Peyer's patch (tissue), 4 donors: ENCODE data around the gene DNASE1L3. TPM values are rescaled to one million over a fixed set of nuclear protein-coding genes. Genes with fewer than 3 reads are reported as not detected.

Experiments
- DNase-seq, 3 donors: peaks; one replicate each; pipeline ENCODE4 v3.0.0-alpha.2; 2017 to 2019
- H3K27ac ChIP-seq, 4 donors: fragments of 200-600 bp; sonication (generic); one replicate each; pipeline ENCODE4 v1.5.1; 2016 to 2019
- H3K27me3 ChIP-seq, 2 donors: fragments of 200-600 bp; sonication (generic); one replicate each; pipeline ENCODE4 v1.5.1; 2019
- H3K36me3 ChIP-seq, 3 donors: fragments of 200-600 bp; sonication (generic); one replicate each; pipeline ENCODE4 v1.5.1; 2016 to 2019
- H3K4me1 ChIP-seq, 4 donors: fragments of 200-600 bp; sonication (generic); one replicate each; pipeline ENCODE4 v1.5.1; 2016 to 2019
- H3K4me3 ChIP-seq, 4 donors: fragments of 200-600 bp; sonication (generic); 1 replicate in 3 of 4; 2 replicates in 1 of 4; pipeline ENCODE4 v1.5.1; 2016 to 2019; ENCODE audit warnings: mild to moderate bottlenecking in 1 of 4
- H3K9me3 ChIP-seq, 4 donors: fragments of 200-600 bp; sonication (generic); one replicate each; pipeline ENCODE4 v1.5.1; 2016 to 2019; ENCODE audit warnings: mild to moderate bottlenecking in 1 of 4
- CTCF ChIP-seq, 6 experiments: fragments of 450-650 bp in 4 of 6; fragments of 200-600 bp in 2 of 6; sonication (generic) in 1 of 6; IDR thresholded peaks; one replicate each; pipeline ENCODE4 v1.5.1; 2017 to 2019; ENCODE audit warnings: antibody characterized with exemption in 6 of 6, mild to moderate bottlenecking in 3 of 6, moderate library complexity in 1 of 6
- POLR2A ChIP-seq, 2 donors: fragments of 450-650 bp; IDR thresholded peaks; one replicate each; pipeline ENCODE4 v1.5.1; 2017; ENCODE audit warnings: antibody characterized with exemption in 2 of 2, mild to moderate bottlenecking in 2 of 2, moderate library complexity in 2 of 2
- total RNA-seq, 4 donors: library from RNA; depleted of rRNA; stranded (reverse); fragments of >200 nt; gene quantifications; one replicate each; pipeline ENCODE4 v1.1.0, GENCODE V29; 2016

DNASE1L3 gene
- total RNA-seq, 4 donors from 2014 or later, result 1.9 to 47.0 (median 3.9) TPM

GRCh38 chr3:58157700-58158099, 53.1 kb downstream of the DNASE1L3 start:
- H3K27ac ChIP-seq, result no peak overlapping the region
- peaks cover 0 to 97% (median 0%) of the 10 kb centered on the region in 3 donors for H3K36me3 ChIP-seq

GRCh38 chr3:58155838-58156237, 54.9 kb downstream of the DNASE1L3 start:
- no peaks in the 10 kb centered on the region for H3K4me1 ChIP-seq
- no peak for DNase-seq
- no peak overlapping the region for H3K4me3 ChIP-seq
- no peak overlapping the region for H3K27ac ChIP-seq
- H3K27me3 ChIP-seq, result no peaks in the 10 kb centered on the region
- H3K36me3 ChIP-seq, result peaks cover 0 to 96% (median 0%) of the 10 kb centered on the region in 3 donors
- H3K9me3 ChIP-seq, result no peaks in the 10 kb centered on the region
- no peak for TF ChIP-seq POLR2A (IDR thresholded peaks at IDR 0.05)
- TF ChIP-seq CTCF (IDR thresholded peaks at IDR 0.05), result no peak

More at GRCh38 chr3:58157700-58158099, 53.1 kb downstream of the DNASE1L3 start:
- no peak overlapping the region for H3K4me3 ChIP-seq
- H3K9me3 ChIP-seq, result no peaks in the 10 kb centered on the region
- H3K4me1 ChIP-seq, result no peaks in the 10 kb centered on the region
- H3K27me3 ChIP-seq, result no peaks in the 10 kb centered on the region
- DNase-seq, result no peak
- TF ChIP-seq CTCF (IDR thresholded peaks at IDR 0.05) (no peak), POLR2A (IDR thresholded peaks at IDR 0.05) (no peak)

- Histone ChIP-seq H3K4me1 (no peaks in the 10 kb centered on the region), H3K27me3 (no peaks in the 10 kb centered on the region), H3K9me3 (no peaks in the 10 kb centered on the region), H3K36me3 (peaks cover 0 to 98% (median 2%) of the 10 kb centered on the region in 3 donors), H3K27ac (no peak overlapping the region), H3K4me3 (no peak overlapping the region)
- TF ChIP-seq CTCF (IDR thresholded peaks at IDR 0.05) (no peak), POLR2A (IDR thresholded peaks at IDR 0.05) (no peak)
- DNase-seq, result no peak
Observed at GRCh38 chr3:58154626-58155449, 55.9 kb downstream of the DNASE1L3 start.

GRCh38 chr3:58153371-58153770, 57.4 kb downstream of the DNASE1L3 start:
- peaks cover 0 to 98% (median 2%) of the 10 kb centered on the region in 3 donors for H3K36me3 ChIP-seq
- no peaks in the 10 kb centered on the region for H3K4me1 ChIP-seq
- TF ChIP-seq POLR2A (IDR thresholded peaks at IDR 0.05), result no peak
- TF ChIP-seq CTCF (IDR thresholded peaks at IDR 0.05), result no peak
- no peaks in the 10 kb centered on the region for H3K27me3 ChIP-seq
- H3K4me3 ChIP-seq, result no peak overlapping the region
- no peaks in the 10 kb centered on the region for H3K9me3 ChIP-seq
- DNase-seq, result no peak
- H3K27ac ChIP-seq, result no peak overlapping the region

- TF ChIP-seq POLR2A (IDR thresholded peaks at IDR 0.05) (no peak), CTCF (IDR thresholded peaks at IDR 0.05) (no peak)
- Histone ChIP-seq H3K4me3 (no peak overlapping the region), H3K27ac (no peak overlapping the region), H3K4me1 (no peaks in the 10 kb centered on the region), H3K27me3 (no peaks in the 10 kb centered on the region), H3K36me3 (peaks cover 0 to 98% (median 2%) of the 10 kb centered on the region in 3 donors), H3K9me3 (no peaks in the 10 kb centered on the region)
- DNase-seq, result no peak
Observed at GRCh38 chr3:58152225-58153015, 58.4 kb downstream of the DNASE1L3 start.
